MM.1S (cell line): ENCODE results near the gene ACOXL.
A peak's percentile ranks its signal among the peaks of the same experiment; 100 is the strongest.
"Not testable (repeated sequence)": the region's sequence is repeated elsewhere in the genome, so short reads cannot be mapped to it uniquely, and the experiment has no call there.

ENCODE experiments used
- DNase-seq: peaks from one replicate; pipeline ENCODE4 v3.0.0-alpha.2; 2015
- H2AFZ ChIP-seq: fragments of 300-600 bp; sonication (generic); 2 replicates; pipeline ENCODE4 v1.6.0; 2016; ENCODE audit warnings: antibody characterized with exemption, low read length
- H3F3A ChIP-seq: fragments of 300-600 bp; sonication (generic); 2 replicates; pipeline ENCODE4 v1.6.1; 2016; ENCODE audit warnings: mild to moderate bottlenecking, antibody characterized with exemption, low read length, moderate library complexity, mixed read lengths; ENCODE audit not compliant: insufficient read depth
- H3K27ac ChIP-seq: fragments of 300-600 bp; sonication (generic); 2 replicates; pipeline ENCODE4 v1.5.1; 2016; ENCODE audit warnings: mild to moderate bottlenecking, low read length
- H3K27me3 ChIP-seq: fragments of 300-600 bp; sonication (generic); replicated peaks from 2 replicates; pipeline ENCODE4 v1.6.0; 2016; ENCODE audit warnings: low read length; ENCODE audit not compliant: insufficient read depth
- H3K36me3 ChIP-seq: fragments of 300-600 bp; sonication (generic); replicated peaks from 2 replicates; pipeline ENCODE4 v1.6.1; 2016; ENCODE audit warnings: mild to moderate bottlenecking, low read length, mixed read lengths; ENCODE audit not compliant: insufficient read depth
- H3K4me1 ChIP-seq: fragments of 300-600 bp; sonication (generic); 2 replicates; pipeline ENCODE4 v1.6.1; 2016; ENCODE audit warnings: low read length, mixed read lengths
- H3K4me2 ChIP-seq: fragments of 300-600 bp; sonication (generic); 2 replicates; pipeline ENCODE4 v1.6.0; 2016; ENCODE audit warnings: low read depth, low read length
- H3K4me3 ChIP-seq: fragments of 300-600 bp; sonication (generic); 2 replicates; pipeline ENCODE4 v1.5.1; 2016; ENCODE audit warnings: low read length, mixed read lengths
- H3K79me2 ChIP-seq: fragments of 300-600 bp; sonication (generic); 2 replicates; pipeline ENCODE4 v1.6.1; 2016; ENCODE audit warnings: mixed run types, low read length, mixed read lengths
- H3K9ac ChIP-seq: fragments of 300-600 bp; sonication (generic); 2 replicates; pipeline ENCODE4 v1.6.1; 2016; ENCODE audit warnings: low read length, mixed read lengths
- H3K9me2 ChIP-seq: fragments of 300-600 bp; sonication (generic); replicated peaks from 2 replicates; pipeline ENCODE4 v1.6.1; 2016; ENCODE audit warnings: mild to moderate bottlenecking, low read length, mixed read lengths; ENCODE audit not compliant: insufficient read depth
- H3K9me3 ChIP-seq: fragments of 300-600 bp; sonication (generic); replicated peaks from 2 replicates; pipeline ENCODE4 v1.6.1; 2016; ENCODE audit warnings: mild to moderate bottlenecking, low read length, mixed read lengths; ENCODE audit not compliant: insufficient read depth
- H4K20me1 ChIP-seq: fragments of 300-600 bp; sonication (generic); 2 replicates; pipeline ENCODE4 v1.6.1; 2016; ENCODE audit warnings: mild to moderate bottlenecking, low read length, moderate library complexity, mixed read lengths; ENCODE audit not compliant: insufficient read depth
- EZH2 ChIP-seq: fragments of 300-600 bp; sonication (generic); optimal IDR thresholded peaks from 2 replicates; pipeline ENCODE3; 2017; ENCODE audit warnings: low read depth, mild to moderate bottlenecking, antibody characterized with exemption, low read length, mixed read lengths
- EZH2phosphoT487 ChIP-seq: fragments of 300-600 bp; sonication (generic); IDR thresholded peaks from 2 replicates; pipeline ENCODE4 v1.6.1; 2018; ENCODE audit warnings: antibody characterized with exemption, low read length
- TF ChIP-seq, protein P1 (sequence below): fragments of 300-600 bp; sonication (generic); IDR thresholded peaks from 2 replicates; pipeline ENCODE4 v1.5.1; 2016; ENCODE audit warnings: antibody characterized with exemption, low read length, mixed read lengths

ACOXL gene

GRCh38 chr2:110688594-110689091 lies 43.7 kb upstream of the ACOXL start:
- H3K4me3 ChIP-seq, result no peak overlapping the region
- no peaks in the 10 kb centered on the region for H3K36me3 ChIP-seq
- no peak overlapping the region for H2AFZ ChIP-seq
- H3K4me2 ChIP-seq, result no peak overlapping the region
- H3K9me3 ChIP-seq, result no peaks in the 10 kb centered on the region
- H3K27me3 ChIP-seq, result no peaks in the 10 kb centered on the region
- H3K9me2 ChIP-seq, result no peaks in the 10 kb centered on the region
- no peak overlapping the region for H3K9ac ChIP-seq
- TF ChIP-seq EZH2phosphoT487 (no peak), EZH2 (no peak)
- TF ChIP-seq, protein P1, sequence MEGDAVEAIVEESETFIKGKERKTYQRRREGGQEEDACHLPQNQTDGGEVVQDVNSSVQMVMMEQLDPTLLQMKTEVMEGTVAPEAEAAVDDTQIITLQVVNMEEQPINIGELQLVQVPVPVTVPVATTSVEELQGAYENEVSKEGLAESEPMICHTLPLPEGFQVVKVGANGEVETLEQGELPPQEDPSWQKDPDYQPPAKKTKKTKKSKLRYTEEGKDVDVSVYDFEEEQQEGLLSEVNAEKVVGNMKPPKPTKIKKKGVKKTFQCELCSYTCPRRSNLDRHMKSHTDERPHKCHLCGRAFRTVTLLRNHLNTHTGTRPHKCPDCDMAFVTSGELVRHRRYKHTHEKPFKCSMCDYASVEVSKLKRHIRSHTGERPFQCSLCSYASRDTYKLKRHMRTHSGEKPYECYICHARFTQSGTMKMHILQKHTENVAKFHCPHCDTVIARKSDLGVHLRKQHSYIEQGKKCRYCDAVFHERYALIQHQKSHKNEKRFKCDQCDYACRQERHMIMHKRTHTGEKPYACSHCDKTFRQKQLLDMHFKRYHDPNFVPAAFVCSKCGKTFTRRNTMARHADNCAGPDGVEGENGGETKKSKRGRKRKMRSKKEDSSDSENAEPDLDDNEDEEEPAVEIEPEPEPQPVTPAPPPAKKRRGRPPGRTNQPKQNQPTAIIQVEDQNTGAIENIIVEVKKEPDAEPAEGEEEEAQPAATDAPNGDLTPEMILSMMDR, result no peak
- H3K4me1 ChIP-seq, result no peaks in the 10 kb centered on the region
- H3F3A ChIP-seq, result no peaks in the 10 kb centered on the region
- no peak for DNase-seq
- no peaks in the 10 kb centered on the region for H3K79me2 ChIP-seq
- no peaks in the 10 kb centered on the region for H4K20me1 ChIP-seq
- no peak overlapping the region for H3K27ac ChIP-seq

DNA sequence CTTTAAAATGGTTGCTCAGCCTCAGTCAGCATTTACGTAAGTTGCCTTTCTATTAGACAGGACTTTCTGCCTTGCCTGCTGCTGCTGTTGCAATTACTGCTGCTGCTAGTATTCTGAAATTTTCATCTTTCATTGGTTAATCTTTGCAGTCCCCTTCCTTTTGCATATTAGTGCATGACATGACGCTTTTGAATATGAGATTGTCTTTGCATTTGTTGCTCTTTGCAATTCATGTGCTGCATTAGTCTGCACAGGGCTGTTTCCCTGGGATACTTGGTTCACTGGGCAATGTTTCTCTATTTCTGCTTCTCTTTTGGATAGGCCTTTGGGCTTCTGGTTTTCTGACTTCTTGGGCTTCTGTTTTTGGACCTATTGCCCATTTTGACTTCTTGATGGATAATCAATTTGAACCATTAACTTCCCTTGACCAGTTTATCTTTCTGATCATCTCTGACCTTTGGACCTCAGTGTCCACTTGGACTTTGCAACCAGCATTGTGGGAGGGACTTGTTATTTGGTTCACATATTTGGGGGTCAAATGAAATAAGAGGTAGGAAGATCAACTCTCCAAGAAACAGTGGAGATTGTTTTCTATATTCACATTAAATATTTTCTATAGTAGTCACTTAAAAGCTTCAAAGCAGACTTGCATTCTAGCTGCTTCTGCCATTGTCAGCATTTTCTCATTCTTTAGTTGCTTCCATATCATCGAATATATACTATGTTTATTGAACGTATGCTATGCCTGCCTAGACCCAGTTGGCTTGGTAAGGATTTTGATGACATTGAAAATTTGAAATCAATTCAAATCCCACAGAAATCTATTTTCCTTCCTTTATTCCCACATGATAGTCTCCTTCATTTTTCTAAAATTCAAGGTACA lies 42.0 kb upstream of the ACOXL start:
- Histone ChIP-seq H4K20me1 (no peaks in the 10 kb centered on the region), H3K36me3 (no peaks in the 10 kb centered on the region), H3K27ac (no peak overlapping the region), H3K4me2 (no peak overlapping the region), H3K4me1 (no peaks in the 10 kb centered on the region), H3F3A (no peaks in the 10 kb centered on the region), H3K27me3 (no peaks in the 10 kb centered on the region), H3K9ac (no peak overlapping the region), H3K9me2 (no peaks in the 10 kb centered on the region), H3K9me3 (no peaks in the 10 kb centered on the region), H3K79me2 (no peaks in the 10 kb centered on the region), H2AFZ (no peak overlapping the region), H3K4me3 (no peak overlapping the region)
- DNase-seq, result peak; percentile 1
- TF ChIP-seq EZH2phosphoT487, result no peak
- TF ChIP-seq EZH2, result no peak
- TF ChIP-seq, protein P1, result no peak

DNA sequence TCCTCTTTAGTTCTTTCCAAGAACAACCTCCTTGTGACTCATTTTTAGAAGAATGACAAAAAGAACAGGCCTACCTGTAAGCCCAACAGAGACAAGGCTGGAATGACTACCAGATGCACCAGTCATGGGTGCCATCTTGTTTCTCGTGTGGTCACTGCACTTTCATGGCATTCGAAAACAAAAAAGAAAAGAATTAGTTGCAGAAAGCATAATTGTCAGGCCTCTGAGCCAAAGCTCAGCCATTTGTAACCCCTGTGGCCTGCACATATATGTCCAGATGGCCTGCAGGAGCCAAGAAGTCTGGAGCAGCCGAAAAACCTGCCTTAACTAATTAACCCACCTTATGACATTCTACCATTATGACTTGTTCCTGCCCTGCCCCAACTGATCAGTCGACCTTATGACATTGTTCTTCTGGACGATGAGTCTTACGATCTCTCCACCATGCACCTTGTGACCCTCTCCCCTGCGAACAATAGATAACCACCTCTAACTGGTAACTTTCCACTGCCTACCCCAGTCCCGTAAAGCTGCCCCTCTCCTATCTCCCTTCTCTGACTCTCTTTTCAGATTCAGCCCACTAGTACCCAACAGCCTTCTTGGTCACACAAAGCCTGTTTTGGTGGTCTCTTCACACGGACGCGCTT lies 40.6 kb upstream of the ACOXL start:
- Histone ChIP-seq H3K4me1 (no peaks in the 10 kb centered on the region), H3K9me3 (no peaks in the 10 kb centered on the region), H3K36me3 (no peaks in the 10 kb centered on the region), H3K9me2 (no peaks in the 10 kb centered on the region), H3K79me2 (no peaks in the 10 kb centered on the region), H3K9ac (no peak overlapping the region), H3K27me3 (no peaks in the 10 kb centered on the region), H2AFZ (no peak overlapping the region), H4K20me1 (no peaks in the 10 kb centered on the region), H3K27ac (no peak overlapping the region), H3F3A (no peaks in the 10 kb centered on the region), H3K4me2 (no peak overlapping the region), H3K4me3 (no peak overlapping the region)
- DNase-seq, result peak; percentile 4
- no peak for TF ChIP-seq EZH2phosphoT487
- TF ChIP-seq, protein P1, result no peak
- TF ChIP-seq EZH2, result no peak

DNA sequence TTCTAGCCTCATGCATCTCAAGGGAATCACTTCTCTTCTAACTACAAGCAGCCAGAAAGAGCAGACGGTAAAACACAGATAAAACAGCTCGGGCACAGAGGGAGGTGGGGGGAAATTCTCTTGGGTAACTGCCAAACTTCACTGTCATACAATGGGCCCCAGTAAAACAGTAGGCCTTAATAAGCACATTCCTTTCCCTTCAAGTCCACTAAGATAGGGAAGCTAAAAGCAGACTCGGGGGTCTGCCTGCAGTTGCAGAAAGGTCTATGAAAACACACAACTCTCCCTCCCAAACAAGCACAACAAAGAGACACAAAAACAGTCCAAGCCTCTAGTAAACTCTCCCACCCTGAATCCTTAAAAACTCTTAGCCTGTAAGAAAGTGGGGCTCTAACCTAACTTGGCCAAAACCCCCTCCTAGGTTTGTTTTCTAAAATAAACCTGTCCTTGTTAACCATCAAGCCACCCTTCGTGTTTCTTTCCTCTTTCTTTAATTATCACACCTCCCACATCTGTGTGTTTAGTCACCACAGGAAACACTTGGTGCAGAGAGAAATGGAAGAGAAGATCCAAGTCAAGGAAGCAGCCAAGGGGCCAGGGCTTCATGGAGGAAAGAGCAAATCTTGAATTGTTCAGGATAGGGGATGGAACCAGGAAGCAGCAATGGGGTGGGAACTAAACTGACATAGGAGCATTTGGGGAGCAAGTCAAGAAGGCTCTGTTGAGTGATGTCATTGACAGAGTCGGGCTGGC lies 37.1 kb upstream of the ACOXL start:
- not testable (repeated sequence) for H3K79me2 ChIP-seq, H3K4me2 ChIP-seq, H3K36me3 ChIP-seq, H2AFZ ChIP-seq, H3K27ac ChIP-seq, H3K4me3 ChIP-seq, H3K9ac ChIP-seq, H3K9me2 ChIP-seq, H3K27me3 ChIP-seq, H4K20me1 ChIP-seq, H3K9me3 ChIP-seq, H3K4me1 ChIP-seq, H3F3A ChIP-seq
- DNase-seq, result peak; percentile 3

DNA sequence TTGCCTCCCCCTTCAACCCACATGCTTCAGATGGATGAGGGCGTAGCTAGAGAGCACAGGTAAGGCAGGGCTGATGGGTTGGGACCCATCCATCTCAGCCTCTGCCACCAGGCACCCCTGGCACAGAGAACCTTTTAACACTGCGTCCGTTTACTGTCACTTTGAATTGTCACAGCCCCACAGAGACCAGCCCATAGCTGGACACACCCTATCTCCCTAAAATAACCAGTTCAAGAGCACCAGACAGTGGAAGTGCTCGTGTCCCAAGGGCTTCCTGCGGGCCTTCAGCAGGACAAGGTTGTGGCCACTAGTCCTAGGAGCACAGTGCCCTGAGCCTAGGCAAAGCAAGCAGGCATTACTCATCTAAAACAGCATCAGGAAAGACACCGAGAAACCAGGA lies 34.1 kb upstream of the ACOXL start:
- not testable (repeated sequence) for H3K9me3 ChIP-seq, H3K36me3 ChIP-seq, H3K9me2 ChIP-seq, H3K79me2 ChIP-seq, DNase-seq, H4K20me1 ChIP-seq, H3F3A ChIP-seq, H2AFZ ChIP-seq, H3K4me2 ChIP-seq, H3K27me3 ChIP-seq, H3K9ac ChIP-seq, H3K27ac ChIP-seq, H3K4me3 ChIP-seq
- peaks cover 14% of the 10 kb centered on the region; the same call in 1 of the 2 replicates for H3K4me1 ChIP-seq
